Stimulated activated CD8-positive, alpha-beta memory T cell treated with anti-CD3 and anti-CD28 coated beads, Interleukin-2, amount 100 ng/mL, for 48 hours (primary cell): Measurements from ENCODE around the gene SLC14A1.

Experiments
- DNase-seq, 2 donors: peaks; one replicate each; pipeline ENCODE4 v3.0.0-alpha.2; 2020; ENCODE audit warnings: low read depth in 2 of 2

The SLC14A1 gene

GRCh38 chr18:45723567-45724355 lies at the start of gene SLC14A1:
SLC14A1 (plus strand) TSS chr18:45724181; CDS start chr18:45730321, 6,140 bp downstream.
- no peak for DNase-seq

- no peak for DNase-seq
Observed at GRCh38 chr18:45677276-45677807, 46.6 kb upstream of the SLC14A1 start.

- DNase-seq, result no peak
Observed at GRCh38 chr18:45678441-45678840, 45.5 kb upstream of the SLC14A1 start.

- DNase-seq, result no peak
Observed at GRCh38 chr18:45678850-45679249, 45.1 kb upstream of the SLC14A1 start.

GRCh38 chr18:45680066-45680690 lies 43.8 kb upstream of the SLC14A1 start:
- no peak for DNase-seq

- no peak for DNase-seq
Observed at GRCh38 chr18:45682181-45682580, 41.8 kb upstream of the SLC14A1 start.

GRCh38 chr18:45684341-45685115 lies 39.5 kb upstream of the SLC14A1 start:
- DNase-seq, result no peak

- DNase-seq, result peak in 1 of 2 donors; percentile 22
Observed at GRCh38 chr18:45686891-45687611, 36.9 kb upstream of the SLC14A1 start.

GRCh38 chr18:45687621-45688020 lies 36.4 kb upstream of the SLC14A1 start:
- DNase-seq, result no peak

- DNase-seq, result no peak
Observed at GRCh38 chr18:45688113-45688512, 35.9 kb upstream of the SLC14A1 start.

GRCh38 chr18:45688833-45689232 lies 35.1 kb upstream of the SLC14A1 start:
- DNase-seq, result peak; percentile 50 to 54

GRCh38 chr18:45689396-45689795 lies 34.6 kb upstream of the SLC14A1 start:
- no peak for DNase-seq

GRCh38 chr18:45690975-45691815 lies 32.8 kb upstream of the SLC14A1 start:
- DNase-seq, result peak; percentile 60

GRCh38 chr18:45691816-45692179 lies 32.2 kb upstream of the SLC14A1 start:
- DNase-seq, result no peak

GRCh38 chr18:45702708-45703265 lies 21.2 kb upstream of the SLC14A1 start:
- no peak for DNase-seq

- no peak for DNase-seq
Observed at GRCh38 chr18:45708831-45709230, 15.2 kb upstream of the SLC14A1 start.

- no peak for DNase-seq
Observed at GRCh38 chr18:45712061-45712460, 11.9 kb upstream of the SLC14A1 start.

- DNase-seq, result no peak
Observed at GRCh38 chr18:45713239-45713638, 10.7 kb upstream of the SLC14A1 start.

- no peak for DNase-seq
Observed at GRCh38 chr18:45715212-45715780, 8.7 kb upstream of the SLC14A1 start.

GRCh38 chr18:45719106-45719505 lies 4.9 kb upstream of the SLC14A1 start:
- no peak for DNase-seq
